Neuronal stem cell (in vitro differentiated cells): ENCODE measurements around the gene AUTS2.

Source experiments
- DNase-seq: peaks from one replicate; pipeline ENCODE4 v3.0.0-alpha.2; 2013; ENCODE audit warnings: low spot score
- H2AFZ ChIP-seq: one replicate; pipeline ENCODE4 v1.6.1; 2013; ENCODE audit warnings: mild to moderate bottlenecking, low read length, inconsistent platforms
- H2AK5ac ChIP-seq: 2 replicates; pipeline ENCODE4 v1.6.1; 2013; ENCODE audit warnings: low read depth, mild to moderate bottlenecking, inconsistent platforms, low read length, moderate library complexity, mixed read lengths
- H2BK120ac ChIP-seq: 2 replicates; pipeline ENCODE4 v1.6.1; 2013; ENCODE audit warnings: low read depth, mild to moderate bottlenecking, inconsistent platforms, low read length, moderate library complexity, mixed read lengths
- H2BK12ac ChIP-seq: one replicate; pipeline ENCODE4 v1.6.1; 2013; ENCODE audit warnings: low read length, inconsistent platforms
- H2BK15ac ChIP-seq: 2 replicates; pipeline ENCODE4 v1.6.1; 2013; ENCODE audit warnings: mild to moderate bottlenecking, low read length, inconsistent platforms, mixed read lengths
- H2BK5ac ChIP-seq: one replicate; pipeline ENCODE4 v1.6.1; 2013; ENCODE audit warnings: inconsistent platforms, mild to moderate bottlenecking, low read length, moderate library complexity
- H3K14ac ChIP-seq: one replicate; pipeline ENCODE4 v1.6.1; 2013; ENCODE audit warnings: low read length, inconsistent platforms
- H3K18ac ChIP-seq: 2 replicates; pipeline ENCODE4 v1.6.1; 2013; ENCODE audit warnings: low read length, inconsistent platforms
- H3K23ac ChIP-seq: 2 replicates; pipeline ENCODE4 v1.6.1; 2013; ENCODE audit warnings: low read depth, mild to moderate bottlenecking, mixed read lengths, low read length, inconsistent platforms; ENCODE audit not compliant: poor library complexity
- H3K27ac ChIP-seq: replicated peaks from 3 replicates; pipeline ENCODE4 v1.5.1; 2013; ENCODE audit warnings: low read length, inconsistent platforms
- H3K27me3 ChIP-seq, 3 experiments: 2 replicates each; pipeline ENCODE4 v1.6.1; 2013; ENCODE audit warnings: low read length in 3 of 3, mild to moderate bottlenecking in 2 of 3, inconsistent platforms in 1 of 3, low read depth in 1 of 3, mixed read lengths in 1 of 3, moderate library complexity in 1 of 3; ENCODE audit not compliant: control insufficient read depth in 3 of 3, insufficient read depth in 3 of 3
- H3K36me3 ChIP-seq, 2 donors: replicated peaks in 1 of 2; 2 replicates each; pipeline ENCODE4 v1.6.1; 2013; ENCODE audit warnings: low read length in 2 of 2; ENCODE audit not compliant: control insufficient read depth in 2 of 2, insufficient read depth in 2 of 2
- H3K4ac ChIP-seq: 2 replicates; pipeline ENCODE4 v1.6.1; 2013; ENCODE audit warnings: inconsistent platforms, mild to moderate bottlenecking, low read length, moderate library complexity
- H3K4me1 ChIP-seq, 2 donors: 1 replicate in 1 of 2; 2 replicates in 1 of 2; pipeline ENCODE4 v1.6.1; 2013; ENCODE audit warnings: low read length in 2 of 2, low read depth in 1 of 2; ENCODE audit not compliant: control insufficient read depth in 2 of 2, insufficient read depth in 1 of 2
- H3K4me2 ChIP-seq: one replicate; pipeline ENCODE4 v1.6.1; 2013; ENCODE audit warnings: mild to moderate bottlenecking, low read length, inconsistent platforms; ENCODE audit not compliant: insufficient read depth, poor library complexity, severe bottlenecking
- H3K4me3 ChIP-seq, 2 donors: 2 replicates each; pipeline ENCODE4 v1.5.1; 2013; ENCODE audit warnings: low read length in 2 of 2, mild to moderate bottlenecking in 2 of 2, inconsistent platforms in 1 of 2, moderate library complexity in 1 of 2
- H3K79me1 ChIP-seq: one replicate; pipeline ENCODE4 v1.6.1; 2013; ENCODE audit warnings: low read depth, mild to moderate bottlenecking, inconsistent platforms, low read length, moderate library complexity
- H3K9ac ChIP-seq: one replicate; pipeline ENCODE4 v1.6.1; 2013; ENCODE audit warnings: mild to moderate bottlenecking, low read depth, low read length, inconsistent platforms; ENCODE audit not compliant: poor library complexity
- H3K9me3 ChIP-seq, 2 donors: replicated peaks in 1 of 2; 2 replicates each; pipeline versions ENCODE3 to v1.6.1; 2013; ENCODE audit warnings: low read length in 2 of 2, mild to moderate bottlenecking in 2 of 2, inconsistent platforms in 1 of 2, low read depth in 1 of 2, mixed read lengths in 1 of 2, moderate library complexity in 1 of 2; ENCODE audit not compliant: control insufficient read depth in 2 of 2, insufficient read depth in 1 of 2
- H4K8ac ChIP-seq: one replicate; pipeline ENCODE4 v1.6.1; 2013; ENCODE audit warnings: low read depth, mild to moderate bottlenecking, inconsistent platforms, low read length, moderate library complexity
- H4K91ac ChIP-seq: one replicate; pipeline ENCODE4 v1.6.1; 2013; ENCODE audit warnings: low read length, low read depth, mild to moderate bottlenecking, inconsistent platforms; ENCODE audit not compliant: poor library complexity
- WGBS, 2 donors: extraction: QIAGEN DNeasy Blood & Tissue Kit; methylation state at CpG; one replicate each; pipeline ENCODE4 v1.1.7; 2013; ENCODE audit warnings: missing lambda C conversion rate in 2 of 2, mixed read lengths in 1 of 2; ENCODE audit not compliant: insufficient read length in 2 of 2, insufficient replicate concordance in 1 of 2; ENCODE audit errors: extremely low coverage in 2 of 2; 5-methylcytosine and 5-hydroxymethylcytosine counted together

Gene AUTS2

GRCh38 chr7:70094831-70095230 lies 496.6 kb downstream of the AUTS2 start:
- Histone ChIP-seq H2BK5ac (no peak overlapping the region), H2BK12ac (no peak overlapping the region), H3K9me3 (no peaks in the 10 kb centered on the region), H3K9ac (no peak overlapping the region), H3K27ac (no peak overlapping the region), H4K91ac (no peak overlapping the region), H3K14ac (no peak overlapping the region), H2BK120ac (no peak overlapping the region), H2BK15ac (no peak overlapping the region), H3K79me1 (no peaks in the 10 kb centered on the region), H3K4me3 (no peak overlapping the region), H3K36me3 (no peaks in the 10 kb centered on the region), H2AK5ac (no peak overlapping the region), H3K18ac (no peak overlapping the region), H3K4me1 (peaks cover 4 to 33% of the 10 kb centered on the region in 2 donors), H3K4me2 (no peak overlapping the region), H3K27me3 (no peaks in the 10 kb centered on the region), H2AFZ (no peak overlapping the region), H3K4ac (no peak overlapping the region), H4K8ac (no peak overlapping the region), H3K23ac (no peak overlapping the region)
- no CpG with 5 or more reads among the region's 3 CpGs for WGBS, 2 donors
- no peak for DNase-seq

- H3K23ac ChIP-seq, result no peak overlapping the region
- H2BK12ac ChIP-seq, result no peak overlapping the region
- no peak overlapping the region for H2AK5ac ChIP-seq
- no CpG with 5 or more reads among the region's 2 CpGs for WGBS, 2 donors
- no peak overlapping the region for H3K18ac ChIP-seq
- H3K9ac ChIP-seq, result no peak overlapping the region
- H3K4ac ChIP-seq, result no peak overlapping the region
- no peak overlapping the region for H2BK5ac ChIP-seq
- no peak overlapping the region for H3K14ac ChIP-seq
- no peaks in the 10 kb centered on the region for H3K9me3 ChIP-seq
- no peak overlapping the region for H4K8ac ChIP-seq
- no peak overlapping the region for H3K4me3 ChIP-seq
- peaks cover 4 to 29% of the 10 kb centered on the region in 2 donors for H3K4me1 ChIP-seq
- no peak overlapping the region for H3K4me2 ChIP-seq
- no peak overlapping the region for H2AFZ ChIP-seq
- H4K91ac ChIP-seq, result no peak overlapping the region
- no peak overlapping the region for H2BK15ac ChIP-seq
- no peak overlapping the region for H3K27ac ChIP-seq
- no peak overlapping the region for H2BK120ac ChIP-seq
- no peaks in the 10 kb centered on the region for H3K36me3 ChIP-seq
- no peak for DNase-seq
- H3K79me1 ChIP-seq, result no peaks in the 10 kb centered on the region
- no peaks in the 10 kb centered on the region for H3K27me3 ChIP-seq
These were observed 499.4 kb downstream of the AUTS2 start for GRCh38 chr7:70097645-70098044.

- H3K18ac ChIP-seq, result no peak overlapping the region
- no peaks in the 10 kb centered on the region for H3K36me3 ChIP-seq
- no peak overlapping the region for H4K91ac ChIP-seq
- H2BK12ac ChIP-seq, result no peak overlapping the region
- no peak overlapping the region for H2AK5ac ChIP-seq
- no peak overlapping the region for H2BK120ac ChIP-seq
- H2BK5ac ChIP-seq, result no peak overlapping the region
- no peak overlapping the region for H3K23ac ChIP-seq
- no peak overlapping the region for H3K4me2 ChIP-seq
- H3K27ac ChIP-seq, result no peak overlapping the region
- no peak for DNase-seq
- H3K4ac ChIP-seq, result no peak overlapping the region
- no CpG with 5 or more reads among the region's 3 CpGs for WGBS, 2 donors
- no peak overlapping the region for H3K14ac ChIP-seq
- H3K9ac ChIP-seq, result no peak overlapping the region
- H4K8ac ChIP-seq, result no peak overlapping the region
- no peaks in the 10 kb centered on the region for H3K9me3 ChIP-seq
- H2AFZ ChIP-seq, result no peak overlapping the region
- H3K4me3 ChIP-seq, result no peak overlapping the region
- peaks cover 4 to 27% of the 10 kb centered on the region in 2 donors for H3K4me1 ChIP-seq
- no peak overlapping the region for H2BK15ac ChIP-seq
- no peaks in the 10 kb centered on the region for H3K27me3 ChIP-seq
- H3K79me1 ChIP-seq, result no peaks in the 10 kb centered on the region
These were observed 499.9 kb downstream of the AUTS2 start for GRCh38 chr7:70098133-70098561.

- no peak overlapping the region for H2AFZ ChIP-seq
- H4K91ac ChIP-seq, result no peak overlapping the region
- no CpG with 5 or more reads among the region's 7 CpGs for WGBS, 2 donors
- H3K9me3 ChIP-seq, result no peaks in the 10 kb centered on the region
- no peak overlapping the region for H3K27ac ChIP-seq
- no peaks in the 10 kb centered on the region for H3K36me3 ChIP-seq
- no peak overlapping the region for H4K8ac ChIP-seq
- H3K14ac ChIP-seq, result no peak overlapping the region
- peaks cover 0 to 19% of the 10 kb centered on the region in 2 donors for H3K4me1 ChIP-seq
- H3K23ac ChIP-seq, result no peak overlapping the region
- no peak overlapping the region for H2BK12ac ChIP-seq
- H3K4ac ChIP-seq, result no peak overlapping the region
- H2BK5ac ChIP-seq, result no peak overlapping the region
- no peaks in the 10 kb centered on the region for H3K79me1 ChIP-seq
- no peak overlapping the region for H3K4me2 ChIP-seq
- no peak overlapping the region for H2BK120ac ChIP-seq
- H3K9ac ChIP-seq, result no peak overlapping the region
- H2AK5ac ChIP-seq, result no peak overlapping the region
- H2BK15ac ChIP-seq, result no peak overlapping the region
- DNase-seq, result no peak
- no peak overlapping the region for H3K18ac ChIP-seq
- no peak overlapping the region for H3K4me3 ChIP-seq
- H3K27me3 ChIP-seq, result no peaks in the 10 kb centered on the region
These were observed 500.8 kb downstream of the AUTS2 start for GRCh38 chr7:70098905-70099672.
